Thyroid gland (tissue), 4 donors: Measurements from ENCODE around the gene NCF2.

Source experiments
- POLR2A ChIP-seq, 2 donors: fragments of 450-650 bp; IDR thresholded peaks; one replicate each; pipeline ENCODE4 v1.6.1; 2017; ENCODE audit warnings: antibody characterized with exemption in 2 of 2, mild to moderate bottlenecking in 2 of 2, moderate library complexity in 1 of 2
- TF ChIP-seq, protein P1 (sequence below), 6 experiments: fragments of 200-600 bp in 3 of 6; fragments of 450-650 bp in 3 of 6; sonication (generic) in 3 of 6; IDR thresholded peaks; one replicate each; pipeline ENCODE4 v1.5.1; 2016 to 2019; ENCODE audit warnings: antibody characterized with exemption in 6 of 6, mild to moderate bottlenecking in 2 of 6, inconsistent platforms in 1 of 6, moderate library complexity in 1 of 6

DNA sequence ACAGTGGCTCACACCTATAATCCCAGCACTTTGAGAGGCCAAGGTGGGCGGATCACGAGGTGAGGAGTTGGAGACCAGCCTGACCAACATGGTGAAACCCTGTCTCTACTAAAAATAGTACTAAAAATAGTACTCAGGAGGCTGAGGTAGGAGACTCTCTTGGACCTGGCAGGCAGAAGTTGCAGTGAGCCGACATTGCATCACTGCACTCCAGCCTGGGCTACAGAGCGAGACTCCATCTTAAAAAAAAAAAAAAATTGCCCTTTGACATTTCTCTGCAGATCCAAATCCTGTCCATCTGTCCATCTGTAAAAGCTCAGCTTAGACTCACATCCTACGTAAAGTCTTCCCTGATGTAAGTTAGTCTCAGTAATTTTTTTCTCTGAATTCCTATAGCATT is 6.2 kb upstream of the NCF2 start:
- no peak for TF ChIP-seq POLR2A (IDR thresholded peaks at IDR 0.05)
- TF ChIP-seq, protein P1, sequence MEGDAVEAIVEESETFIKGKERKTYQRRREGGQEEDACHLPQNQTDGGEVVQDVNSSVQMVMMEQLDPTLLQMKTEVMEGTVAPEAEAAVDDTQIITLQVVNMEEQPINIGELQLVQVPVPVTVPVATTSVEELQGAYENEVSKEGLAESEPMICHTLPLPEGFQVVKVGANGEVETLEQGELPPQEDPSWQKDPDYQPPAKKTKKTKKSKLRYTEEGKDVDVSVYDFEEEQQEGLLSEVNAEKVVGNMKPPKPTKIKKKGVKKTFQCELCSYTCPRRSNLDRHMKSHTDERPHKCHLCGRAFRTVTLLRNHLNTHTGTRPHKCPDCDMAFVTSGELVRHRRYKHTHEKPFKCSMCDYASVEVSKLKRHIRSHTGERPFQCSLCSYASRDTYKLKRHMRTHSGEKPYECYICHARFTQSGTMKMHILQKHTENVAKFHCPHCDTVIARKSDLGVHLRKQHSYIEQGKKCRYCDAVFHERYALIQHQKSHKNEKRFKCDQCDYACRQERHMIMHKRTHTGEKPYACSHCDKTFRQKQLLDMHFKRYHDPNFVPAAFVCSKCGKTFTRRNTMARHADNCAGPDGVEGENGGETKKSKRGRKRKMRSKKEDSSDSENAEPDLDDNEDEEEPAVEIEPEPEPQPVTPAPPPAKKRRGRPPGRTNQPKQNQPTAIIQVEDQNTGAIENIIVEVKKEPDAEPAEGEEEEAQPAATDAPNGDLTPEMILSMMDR (IDR thresholded peaks at IDR 0.05) = no peak
